Measurements from ENCODE around the gene MTARC1. TPM values are rescaled to one million over a fixed set of nuclear protein-coding genes. Genes with fewer than 3 reads are reported as not detected.

MTARC1 gene
- total RNA-seq, 4 donors from 2014 or later: 44.0 to 96.5 (median 59.7) TPM

DNA sequence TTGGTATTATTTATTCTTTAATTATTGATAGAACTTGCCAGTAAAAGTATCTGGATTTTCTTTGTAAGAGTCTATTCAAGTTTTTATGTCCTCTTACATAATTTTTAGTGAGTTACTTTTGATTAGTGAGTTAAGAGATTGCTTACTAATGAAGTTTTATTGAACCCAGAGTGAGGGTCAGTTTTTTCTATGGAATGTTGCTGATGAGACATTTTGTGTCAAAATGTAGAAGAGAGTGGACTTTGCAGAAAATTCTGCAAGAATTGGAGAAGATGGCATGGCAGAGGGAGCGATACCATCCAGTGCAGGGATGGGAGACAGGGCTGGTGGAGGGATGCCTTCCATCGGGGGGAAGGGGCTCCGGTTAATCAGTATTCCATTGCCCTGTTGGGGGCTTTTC is 27.6 kb upstream of the MTARC1 start:
- intact Hi-C loops (cut with DNase I): no loop called here
- WGBS, 2 donors: 95% methylated on average over 3 of the region's 3 CpGs
- TF ChIP-seq, protein P1, sequence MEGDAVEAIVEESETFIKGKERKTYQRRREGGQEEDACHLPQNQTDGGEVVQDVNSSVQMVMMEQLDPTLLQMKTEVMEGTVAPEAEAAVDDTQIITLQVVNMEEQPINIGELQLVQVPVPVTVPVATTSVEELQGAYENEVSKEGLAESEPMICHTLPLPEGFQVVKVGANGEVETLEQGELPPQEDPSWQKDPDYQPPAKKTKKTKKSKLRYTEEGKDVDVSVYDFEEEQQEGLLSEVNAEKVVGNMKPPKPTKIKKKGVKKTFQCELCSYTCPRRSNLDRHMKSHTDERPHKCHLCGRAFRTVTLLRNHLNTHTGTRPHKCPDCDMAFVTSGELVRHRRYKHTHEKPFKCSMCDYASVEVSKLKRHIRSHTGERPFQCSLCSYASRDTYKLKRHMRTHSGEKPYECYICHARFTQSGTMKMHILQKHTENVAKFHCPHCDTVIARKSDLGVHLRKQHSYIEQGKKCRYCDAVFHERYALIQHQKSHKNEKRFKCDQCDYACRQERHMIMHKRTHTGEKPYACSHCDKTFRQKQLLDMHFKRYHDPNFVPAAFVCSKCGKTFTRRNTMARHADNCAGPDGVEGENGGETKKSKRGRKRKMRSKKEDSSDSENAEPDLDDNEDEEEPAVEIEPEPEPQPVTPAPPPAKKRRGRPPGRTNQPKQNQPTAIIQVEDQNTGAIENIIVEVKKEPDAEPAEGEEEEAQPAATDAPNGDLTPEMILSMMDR (IDR thresholded peaks at IDR 0.05): no peak
- Histone ChIP-seq H3K27me3 (no peaks in the 10 kb centered on the region), H3K4me3 (replicated peaks in 1 of 3) (no peak overlapping the region), H3K4me1 (no peaks in the 10 kb centered on the region), H3K36me3 (peaks cover 28 to 44% of the 10 kb centered on the region in 2 donors), H3K9me3 (no peaks in the 10 kb centered on the region), H3K27ac (no peak overlapping the region)
- DNase-seq: no peak

DNA sequence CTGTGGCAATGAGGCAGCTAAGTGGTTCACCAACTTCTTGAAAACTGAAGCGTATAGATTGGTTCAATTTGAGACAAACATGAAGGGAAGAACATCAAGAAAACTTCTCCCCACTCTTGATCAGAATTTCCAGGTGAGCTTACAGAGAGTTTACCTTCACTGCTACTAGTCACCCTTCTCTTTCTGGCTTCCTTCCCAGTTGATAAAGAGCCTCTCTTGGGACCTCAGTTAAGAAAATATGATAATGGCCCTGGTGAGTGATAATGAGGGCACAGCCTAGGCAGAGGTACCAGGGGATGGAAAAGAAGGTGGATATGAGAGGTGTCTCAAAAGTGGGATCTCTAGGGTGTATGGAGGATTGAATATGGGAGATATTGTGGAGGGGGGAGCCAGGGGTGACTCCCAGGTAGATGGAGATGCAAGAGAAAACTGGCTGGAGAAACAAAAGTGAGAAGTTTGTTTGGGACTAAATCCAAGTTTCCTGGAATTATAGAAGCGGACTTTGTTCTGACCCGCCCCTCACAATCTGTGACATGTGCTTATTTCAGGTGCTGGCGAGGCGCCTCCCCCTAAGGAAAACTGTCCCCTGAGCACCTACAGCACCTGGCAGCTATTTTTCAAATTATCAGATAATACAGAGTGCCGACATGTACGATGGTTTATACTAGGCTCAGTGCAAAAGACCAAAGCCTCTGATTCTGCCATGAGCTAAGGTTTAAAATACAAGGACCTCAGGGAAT is 24.9 kb upstream of the MTARC1 start:
- no peak for DNase-seq
- peaks cover under 1% of the 10 kb centered on the region in 2 donors for H3K4me1 ChIP-seq
- TF ChIP-seq POLR2A (IDR thresholded peaks at IDR 0.05): no peak
- TF ChIP-seq, protein P1 (IDR thresholded peaks at IDR 0.05): no peak
- no peaks in the 10 kb centered on the region for H3K9me3 ChIP-seq
- H3K27me3 ChIP-seq: no peaks in the 10 kb centered on the region
- H3K4me3 ChIP-seq (replicated peaks in 1 of 3): no peak overlapping the region
- peaks cover 23 to 25% of the 10 kb centered on the region in 2 donors for H3K36me3 ChIP-seq
- WGBS, 2 donors: 93 to 95% methylated on average over 7 of the region's 7 CpGs
- intact Hi-C loops (cut with DNase I): no loop called here
- no peak overlapping the region for H3K27ac ChIP-seq

DNA sequence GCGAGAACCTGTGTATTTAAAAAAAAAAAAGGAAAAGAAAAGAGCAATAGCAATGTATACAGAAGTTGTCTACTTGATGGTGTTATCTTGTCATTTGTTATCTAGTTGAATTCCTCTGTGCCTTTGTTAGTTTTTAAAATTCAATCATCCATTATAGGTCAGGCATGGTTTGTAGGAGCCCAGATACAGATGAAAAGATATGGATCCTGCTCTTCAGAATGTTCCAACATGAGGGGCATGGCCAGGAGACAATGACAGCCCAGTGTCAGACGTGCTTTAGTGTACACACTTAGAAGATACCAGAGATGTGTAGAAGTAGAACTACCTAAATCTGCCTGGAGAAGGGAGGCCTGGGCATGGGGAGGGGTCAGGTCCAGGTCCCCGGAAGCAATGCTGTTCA is 22.0 kb upstream of the MTARC1 start:
- peaks cover 27 to 28% of the 10 kb centered on the region in 2 donors for H3K36me3 ChIP-seq
- H3K27me3 ChIP-seq: no peaks in the 10 kb centered on the region
- no peaks in the 10 kb centered on the region for H3K9me3 ChIP-seq
- no peak overlapping the region for H3K4me3 ChIP-seq (replicated peaks in 1 of 3)
- no peak for DNase-seq
- TF ChIP-seq POLR2A (IDR thresholded peaks at IDR 0.05): no peak
- TF ChIP-seq, protein P1 (IDR thresholded peaks at IDR 0.05): no peak
- intact Hi-C loops (cut with DNase I): no loop called here
- H3K27ac ChIP-seq: no peak overlapping the region
- 98% methylated on average over 3 of the region's 3 CpGs for WGBS, 2 donors
- H3K4me1 ChIP-seq: peaks cover 14 to 15% of the 10 kb centered on the region in 2 donors

DNA sequence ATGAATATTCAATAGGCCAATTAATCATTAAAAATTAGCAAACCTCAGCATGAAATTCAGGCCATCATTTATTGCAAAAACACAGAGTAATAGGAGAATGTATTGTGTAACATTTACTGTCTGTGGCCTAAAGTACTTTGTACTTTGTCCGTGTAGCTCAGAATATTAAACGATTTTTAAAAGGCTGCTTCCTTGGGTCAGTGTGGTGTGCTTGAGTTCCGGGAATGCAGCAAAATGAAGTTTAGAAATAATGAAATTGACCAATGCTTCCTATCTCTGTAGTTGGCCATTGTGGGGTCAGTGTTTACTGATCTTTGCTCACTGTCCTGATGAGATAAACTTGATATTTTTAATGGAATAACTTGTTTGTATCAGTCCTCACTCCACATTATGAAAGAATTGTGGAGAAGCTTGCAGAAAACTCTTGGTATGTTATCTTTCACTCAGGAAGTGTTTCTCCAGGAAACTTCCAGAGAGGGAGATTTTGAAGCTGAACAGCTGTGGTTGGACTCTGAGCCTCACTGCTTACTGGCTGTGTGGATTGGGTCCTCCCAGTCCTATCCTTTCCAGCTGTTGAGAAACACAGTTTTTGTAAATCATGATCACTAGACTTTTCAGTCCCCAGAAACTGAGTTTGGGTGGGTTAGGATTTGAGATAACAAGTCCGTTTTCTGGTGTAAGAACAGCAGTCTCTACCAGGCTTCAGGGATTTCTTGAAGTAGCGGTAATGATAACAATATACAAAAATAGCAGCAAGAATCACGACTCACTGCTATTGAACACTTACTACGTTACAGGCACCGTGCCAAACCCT is 19.2 kb upstream of the MTARC1 start:
- peak overlapping the region; percentile 27 to 43 (median 43) for H3K27ac ChIP-seq
- peaks cover 14 to 15% of the 10 kb centered on the region in 2 donors for H3K4me1 ChIP-seq
- WGBS, 2 donors: 36 to 44% methylated on average over 8 of the region's 8 CpGs
- H3K9me3 ChIP-seq: no peaks in the 10 kb centered on the region
- no peaks in the 10 kb centered on the region for H3K27me3 ChIP-seq
- TF ChIP-seq, protein P1 (IDR thresholded peaks at IDR 0.05): no peak
- TF ChIP-seq POLR2A (IDR thresholded peaks at IDR 0.05): no peak
- DNase-seq: peak; percentile 52 to 53
- no peak overlapping the region for H3K4me3 ChIP-seq (replicated peaks in 1 of 3)
- intact Hi-C loops (cut with DNase I): no loop called here
- peaks cover 33 to 40% of the 10 kb centered on the region in 2 donors for H3K36me3 ChIP-seq
